Measurements from ENCODE around the gene AFDN. TPM values are rescaled to one million over a fixed set of nuclear protein-coding genes. Genes with fewer than 3 reads are reported as not detected.

Gene AFDN
- total and polyA plus RNA-seq, 2 experiments from 2014 or later: 130 to 198 TPM

- H3K4me3 ChIP-seq: no peak overlapping the region
- H3K36me3 ChIP-seq (replicated peaks; ENCODE audit: insufficient read depth, low read depth): no peaks in the 10 kb centered on the region
- no peaks in the 10 kb centered on the region for H3K9me2 ChIP-seq (replicated peaks; ENCODE audit: insufficient read depth)
- H3K27me3 ChIP-seq: no peaks in the 10 kb centered on the region
- no peak overlapping the region for H3K4me2 ChIP-seq
- H4K20me1 ChIP-seq (ENCODE audit: insufficient read depth, poor library complexity, severe bottlenecking): peaks cover 8% of the 10 kb centered on the region
- H2AFZ ChIP-seq: no peak overlapping the region
- TF ChIP-seq CTCF (IDR thresholded peaks at IDR 0.05; ENCODE audit: poor library complexity) (no peak), EZH2phosphoT487 (IDR thresholded peaks at IDR 0.05; ENCODE audit: low read depth, severe bottlenecking, unreplicated experiment) (no peak), EZH2 (IDR thresholded peaks at IDR 0.05; ENCODE audit: borderline replicate concordance) (no peak)
- H3K79me2 ChIP-seq: peaks cover 7% of the 10 kb centered on the region
- no peaks in the 10 kb centered on the region for H3K9me3 ChIP-seq (ENCODE audit: low read depth)
- DNase-seq (ENCODE audit: low spot score): no peak
- peaks cover 3% of the 10 kb centered on the region for H3K4me1 ChIP-seq (ENCODE audit: insufficient read depth)
- H3K27ac ChIP-seq: no peak overlapping the region
- WGBS (ENCODE audit: low lambda C conversion rate, missing lambda C conversion rate): 75% methylated on average over 7 of the region's 7 CpGs
Measured at GRCh38 chr6:167910652-167911051, 83.9 kb downstream of the AFDN start.

GRCh38 chr6:167912494-167912893 lies 85.8 kb downstream of the AFDN start:
- no peak for DNase-seq (ENCODE audit: low spot score)
- WGBS (ENCODE audit: low lambda C conversion rate, missing lambda C conversion rate): 73% methylated on average over 2 of the region's 2 CpGs
- Histone ChIP-seq H3K27ac (no peak overlapping the region), H3K9me3 (ENCODE audit: low read depth) (no peaks in the 10 kb centered on the region), H3K4me3 (no peak overlapping the region), H3K27me3 (no peaks in the 10 kb centered on the region), H3K4me1 (ENCODE audit: insufficient read depth) (peaks cover 3% of the 10 kb centered on the region), H4K20me1 (ENCODE audit: insufficient read depth, poor library complexity, severe bottlenecking) (no peaks in the 10 kb centered on the region), H2AFZ (no peak overlapping the region), H3K36me3 (replicated peaks; ENCODE audit: insufficient read depth, low read depth) (no peaks in the 10 kb centered on the region), H3K4me2 (no peak overlapping the region), H3K9me2 (replicated peaks; ENCODE audit: insufficient read depth) (no peaks in the 10 kb centered on the region), H3K79me2 (peaks cover 6% of the 10 kb centered on the region)
- no peak for TF ChIP-seq EZH2 (IDR thresholded peaks at IDR 0.05; ENCODE audit: borderline replicate concordance)
- TF ChIP-seq EZH2phosphoT487 (IDR thresholded peaks at IDR 0.05; ENCODE audit: low read depth, severe bottlenecking, unreplicated experiment): no peak
- TF ChIP-seq CTCF (IDR thresholded peaks at IDR 0.05; ENCODE audit: poor library complexity): no peak

- no peak overlapping the region for H3K4me2 ChIP-seq
- H3K9me3 ChIP-seq (ENCODE audit: low read depth): no peaks in the 10 kb centered on the region
- H2AFZ ChIP-seq: no peak overlapping the region
- 85% methylated on average over 3 of the region's 3 CpGs for WGBS (ENCODE audit: low lambda C conversion rate, missing lambda C conversion rate)
- no peaks in the 10 kb centered on the region for H4K20me1 ChIP-seq (ENCODE audit: insufficient read depth, poor library complexity, severe bottlenecking)
- no peaks in the 10 kb centered on the region for H3K27me3 ChIP-seq
- TF ChIP-seq EZH2phosphoT487 (IDR thresholded peaks at IDR 0.05; ENCODE audit: low read depth, severe bottlenecking, unreplicated experiment): no peak
- TF ChIP-seq EZH2 (IDR thresholded peaks at IDR 0.05; ENCODE audit: borderline replicate concordance): no peak
- no peak for TF ChIP-seq CTCF (IDR thresholded peaks at IDR 0.05; ENCODE audit: poor library complexity)
- H3K9me2 ChIP-seq (replicated peaks; ENCODE audit: insufficient read depth): no peaks in the 10 kb centered on the region
- H3K79me2 ChIP-seq: peaks cover 10% of the 10 kb centered on the region
- H3K36me3 ChIP-seq (replicated peaks; ENCODE audit: insufficient read depth, low read depth): no peaks in the 10 kb centered on the region
- peaks cover 3% of the 10 kb centered on the region for H3K4me1 ChIP-seq (ENCODE audit: insufficient read depth)
- DNase-seq (ENCODE audit: low spot score): no peak
- no peak overlapping the region for H3K27ac ChIP-seq
- no peak overlapping the region for H3K4me3 ChIP-seq
Measured at GRCh38 chr6:167913699-167914098, 87.0 kb downstream of the AFDN start.

- Histone ChIP-seq H3K9me3 (ENCODE audit: low read depth) (no peaks in the 10 kb centered on the region), H3K36me3 (replicated peaks; ENCODE audit: insufficient read depth, low read depth) (no peaks in the 10 kb centered on the region), H3K4me1 (ENCODE audit: insufficient read depth) (no peaks in the 10 kb centered on the region), H3K4me2 (no peak overlapping the region), H3K4me3 (no peak overlapping the region), H3K27ac (no peak overlapping the region), H3K27me3 (no peaks in the 10 kb centered on the region), H4K20me1 (ENCODE audit: insufficient read depth, poor library complexity, severe bottlenecking) (no peaks in the 10 kb centered on the region), H2AFZ (no peak overlapping the region), H3K9me2 (replicated peaks; ENCODE audit: insufficient read depth) (no peaks in the 10 kb centered on the region), H3K79me2 (peaks cover 10% of the 10 kb centered on the region)
- TF ChIP-seq EZH2phosphoT487 (IDR thresholded peaks at IDR 0.05; ENCODE audit: low read depth, severe bottlenecking, unreplicated experiment) (no peak), CTCF (IDR thresholded peaks at IDR 0.05; ENCODE audit: poor library complexity) (no peak), EZH2 (IDR thresholded peaks at IDR 0.05; ENCODE audit: borderline replicate concordance) (no peak)
- WGBS (ENCODE audit: low lambda C conversion rate, missing lambda C conversion rate): 97% methylated on average over 10 of the region's 10 CpGs
- no peak for DNase-seq (ENCODE audit: low spot score)
Measured at GRCh38 chr6:167915139-167915538, 88.4 kb downstream of the AFDN start.
